Activated CD4-positive, CD25-positive, alpha-beta regulatory T cell treated with anti-CD3 and anti-CD28 coated beads, Interleukin-2, amount 50 U/mL, for 24 hours (primary cell): ENCODE data around the gene GLT6D1.

Experiments used
- ATAC-seq, 2 donors: fragments of 150-1000 bp; cut with Tn5 transposase; one replicate each; pipeline ENCODE4 v1.10.0; 2021; ENCODE audit warnings: mild to moderate bottlenecking in 1 of 2, moderate library complexity in 1 of 2

GLT6D1 gene

DNA sequence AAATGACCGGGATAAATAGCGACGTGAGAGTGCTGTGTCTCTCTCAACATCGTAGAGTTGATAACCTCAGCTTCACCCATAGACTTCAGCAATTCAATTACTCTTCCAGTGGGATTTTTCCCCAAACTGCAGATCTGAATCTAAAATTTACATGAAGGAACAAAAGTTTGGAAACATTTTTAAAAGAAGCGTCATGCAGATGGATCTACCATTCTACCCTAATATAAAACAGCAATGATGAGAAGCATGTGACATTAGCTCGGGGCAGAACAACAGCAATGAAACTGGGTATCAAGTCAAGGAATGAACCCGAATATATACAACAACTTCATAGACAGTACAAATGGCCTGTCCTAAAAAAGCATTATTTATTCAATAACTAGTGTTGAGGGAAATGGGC is 18.8 kb downstream of the GLT6D1 start:
- no peak for ATAC-seq

DNA sequence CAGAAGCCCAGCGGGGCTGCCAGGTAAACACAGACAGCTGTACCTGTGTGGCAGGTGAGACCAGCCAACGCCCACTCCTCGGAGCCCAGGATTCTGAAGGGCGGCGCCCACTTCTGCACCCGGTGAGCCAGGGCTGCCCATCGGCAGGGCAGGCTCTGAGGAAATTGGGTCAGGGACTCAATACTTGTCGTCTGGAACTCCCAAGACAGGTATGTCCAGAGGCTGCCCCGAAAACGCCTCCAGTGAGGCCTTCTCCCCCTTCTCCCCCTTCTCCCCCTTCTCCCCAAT is 19.8 kb downstream of the GLT6D1 start:
- no peak for ATAC-seq

- no peak for ATAC-seq
Measured at GRCh38 chr9:135618866-135619598, 20.3 kb downstream of the GLT6D1 start.

DNA sequence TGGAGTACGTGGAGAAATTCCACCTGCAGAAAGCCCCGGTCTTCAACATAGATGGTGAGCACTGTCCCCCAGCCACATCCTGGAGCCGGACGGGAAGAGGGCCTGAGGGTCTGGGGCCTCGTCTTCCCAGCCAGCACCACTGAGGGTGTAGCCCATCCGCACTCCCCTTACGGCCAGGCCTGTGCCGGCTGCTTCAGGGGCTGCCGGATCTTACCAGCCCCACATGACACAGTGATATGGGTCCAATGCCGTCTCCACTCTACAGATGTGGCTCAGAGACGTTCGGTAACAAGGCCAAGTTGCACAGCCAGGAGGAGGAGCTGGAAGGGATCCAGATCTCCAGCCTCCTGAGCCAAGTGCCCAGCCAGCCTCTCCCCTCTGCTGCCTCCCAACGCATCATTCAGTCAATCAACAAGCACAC is 21.3 kb downstream of the GLT6D1 start:
- no peak for ATAC-seq

GRCh38 chr9:135617538-135617900 is 21.8 kb downstream of the GLT6D1 start:
- ATAC-seq: no peak

DNA sequence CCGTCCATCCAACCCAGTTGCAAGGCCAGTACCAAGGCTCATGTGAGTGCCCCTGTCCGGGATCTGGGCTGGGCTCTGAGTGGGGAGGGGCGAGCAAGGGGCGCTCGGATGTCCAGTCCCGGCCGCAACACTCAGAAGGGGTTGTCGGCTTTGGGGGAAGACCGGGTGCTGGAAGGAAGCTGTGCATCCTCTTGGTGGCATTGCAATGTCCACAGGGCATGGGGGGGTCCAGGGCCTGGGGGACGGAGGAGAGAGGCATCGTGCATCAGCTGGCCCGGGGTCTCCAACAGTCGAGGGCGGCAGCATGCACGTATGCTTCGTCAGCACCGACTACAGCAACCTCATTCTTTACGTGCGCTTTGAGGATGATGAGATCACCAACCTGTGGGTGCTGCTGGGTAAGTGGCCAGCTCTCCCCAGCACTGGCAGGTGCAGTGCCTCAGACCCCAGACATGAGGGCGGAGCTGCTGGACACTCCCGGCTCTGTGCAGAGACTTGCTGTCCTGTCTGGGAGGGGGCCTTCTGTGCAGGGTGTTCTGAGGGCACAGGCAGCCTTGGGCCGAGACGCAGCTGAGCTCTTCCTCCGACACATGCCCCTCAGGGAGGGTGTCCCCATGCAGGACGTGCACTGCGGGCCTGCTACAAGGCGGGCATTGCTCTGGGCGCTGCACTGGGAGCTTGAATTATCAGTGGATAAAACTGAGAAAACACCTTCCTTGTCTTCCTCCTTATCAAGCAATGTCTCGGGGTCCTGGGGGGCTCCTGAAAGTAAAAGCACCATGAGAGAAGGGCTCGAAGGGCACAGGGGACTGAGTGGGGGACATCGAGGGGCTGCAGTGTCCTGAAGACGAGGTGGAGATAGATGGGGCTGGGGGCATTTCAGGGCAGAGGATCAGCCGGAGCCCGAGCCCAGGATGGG is 22.5 kb downstream of the GLT6D1 start:
- no peak for ATAC-seq

DNA sequence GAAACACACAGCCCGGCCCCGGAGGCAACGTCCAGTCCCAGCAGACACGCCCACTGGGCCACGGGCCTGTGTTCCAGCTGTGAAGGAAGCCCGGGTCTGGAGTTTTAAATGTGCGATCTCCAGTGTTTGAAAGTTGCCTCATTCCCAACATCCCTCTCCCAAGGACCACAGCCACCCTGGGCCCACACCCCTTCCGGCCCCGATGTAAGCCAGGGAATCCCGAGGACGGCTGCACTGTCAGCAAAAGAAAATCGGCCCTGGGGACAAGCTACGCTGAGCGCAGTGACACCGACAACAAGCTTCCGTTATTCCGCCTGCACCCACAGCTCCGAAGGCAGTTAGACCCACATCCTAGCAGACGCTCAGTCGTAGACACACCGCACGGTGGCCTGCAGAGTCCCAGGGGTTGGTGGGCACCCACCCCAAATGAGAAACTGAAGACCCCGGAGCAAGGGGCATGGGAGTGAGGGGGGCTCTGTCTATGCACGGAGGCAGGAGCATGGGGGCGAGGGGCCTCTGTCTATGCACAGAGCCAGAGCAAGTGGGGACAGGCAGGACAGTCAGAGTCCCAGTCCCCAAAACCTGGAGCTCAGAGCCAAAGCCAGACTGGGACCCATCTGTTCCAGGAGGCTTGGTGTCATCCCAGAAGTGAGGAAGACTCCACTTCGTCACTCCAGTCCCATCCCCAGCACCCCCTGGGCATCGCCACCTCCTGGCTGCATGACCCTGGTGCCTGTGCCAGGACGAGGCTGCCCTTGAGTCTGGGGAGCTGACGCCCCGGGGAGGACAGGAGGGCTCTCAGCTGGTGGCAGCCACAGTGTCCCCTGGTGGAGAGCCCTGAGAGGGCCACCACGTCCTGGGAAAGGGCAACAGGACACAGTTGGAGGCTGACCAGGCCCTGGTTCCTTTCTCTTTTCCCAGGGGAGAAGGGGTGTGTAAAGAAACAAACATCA is 23.4 kb downstream of the GLT6D1 start:
- no peak for ATAC-seq

- ATAC-seq: no peak
Measured at GRCh38 chr9:135614821-135615665, 24.3 kb downstream of the GLT6D1 start.

DNA sequence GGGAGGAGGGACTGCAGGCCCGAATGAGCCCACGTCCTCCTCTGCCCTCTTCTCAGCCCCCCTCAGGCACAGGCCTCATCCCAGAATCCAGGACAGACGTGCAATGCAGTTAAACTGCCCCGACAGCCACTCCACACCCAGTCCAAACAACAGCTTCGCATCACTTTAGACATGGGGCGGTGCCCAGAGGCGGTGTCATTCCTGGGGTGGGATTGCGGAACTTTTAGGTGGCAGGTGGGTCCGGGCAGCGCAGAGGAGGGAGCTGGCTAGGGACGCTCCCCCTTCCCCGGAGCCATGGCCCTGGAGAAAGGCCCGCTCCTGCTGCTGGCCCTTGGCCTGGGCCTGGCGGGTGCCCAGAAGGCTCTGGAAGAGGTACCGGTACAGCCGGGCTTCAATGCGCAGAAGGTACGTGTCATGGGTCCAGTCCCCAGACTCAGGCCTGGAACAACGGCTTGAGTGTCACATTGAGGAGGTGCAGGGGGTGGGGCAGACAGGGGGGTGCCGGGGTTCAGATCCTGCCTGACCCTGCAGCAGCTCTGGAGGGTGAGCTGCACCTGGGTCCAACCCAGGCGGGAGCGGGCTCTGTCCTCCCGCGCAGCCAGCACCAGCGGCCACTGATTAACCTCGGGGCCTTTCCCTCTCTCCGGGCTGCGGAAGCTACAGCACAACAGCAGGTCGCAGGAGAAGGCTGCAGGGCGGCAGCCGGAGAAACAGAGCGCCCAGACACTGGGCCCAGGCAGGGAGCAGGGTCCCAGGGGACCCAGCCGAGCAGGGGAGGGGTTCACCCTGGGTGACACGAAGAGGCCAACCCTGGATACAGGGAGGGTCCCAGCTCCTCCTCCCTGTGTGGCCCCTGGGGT is 25.2 kb downstream of the GLT6D1 start:
- no peak for ATAC-seq

- no peak for ATAC-seq
Measured at GRCh38 chr9:135612981-135613910, 26.1 kb downstream of the GLT6D1 start.

- ATAC-seq: no peak
Measured at GRCh38 chr9:135612437-135612836, 26.9 kb downstream of the GLT6D1 start.

- no peak for ATAC-seq
Measured at GRCh38 chr9:135611875-135612209, 27.5 kb downstream of the GLT6D1 start.

- no peak for ATAC-seq
Measured at GRCh38 chr9:135611142-135611874, 28.0 kb downstream of the GLT6D1 start.

DNA sequence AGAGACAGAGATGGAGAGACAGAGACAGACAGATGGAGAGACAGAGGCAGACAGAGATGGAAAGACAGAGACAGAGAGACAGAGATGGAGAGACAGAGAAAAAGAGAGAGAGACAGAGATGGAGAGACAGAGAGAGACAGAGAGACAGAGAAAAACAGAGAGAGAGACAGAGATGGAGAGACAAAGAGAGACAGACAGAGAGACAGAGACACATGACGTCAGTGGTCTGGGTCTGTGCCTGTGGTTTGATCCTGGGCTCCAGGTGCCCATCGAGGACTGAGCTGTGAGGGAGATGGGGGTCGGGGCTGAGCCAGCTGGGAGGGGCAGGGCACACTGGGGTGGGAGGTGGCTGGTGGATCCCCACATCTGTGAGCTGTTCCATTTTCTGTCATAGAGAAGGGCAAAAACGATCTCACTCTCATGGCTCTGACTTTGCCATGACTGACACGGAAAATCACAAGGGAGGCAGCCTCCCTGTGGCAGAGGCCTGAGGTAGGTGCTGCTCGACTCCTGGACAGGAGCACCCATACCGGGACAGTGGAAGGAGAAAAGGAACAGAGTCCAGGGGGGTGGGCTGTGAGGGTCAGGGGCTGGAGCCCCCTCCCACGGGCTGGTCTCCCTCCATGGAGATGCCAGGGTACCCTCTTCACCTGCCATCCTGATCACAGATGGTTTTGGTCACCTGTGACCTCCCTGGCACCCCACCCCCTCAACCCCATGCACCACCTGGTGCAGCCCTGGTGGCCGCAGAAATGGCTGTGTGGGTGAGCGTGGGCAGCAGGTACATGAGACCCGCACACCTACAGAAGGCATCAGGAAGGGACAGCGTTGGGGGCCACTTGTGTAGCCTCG is 28.8 kb downstream of the GLT6D1 start:
- ATAC-seq: no peak

GRCh38 chr9:135609366-135609955 is 29.9 kb downstream of the GLT6D1 start:
- no peak for ATAC-seq

GRCh38 chr9:135608999-135609317 is 30.4 kb downstream of the GLT6D1 start:
- no peak for ATAC-seq

GRCh38 chr9:135608294-135608998 is 30.9 kb downstream of the GLT6D1 start:
- ATAC-seq: no peak
